Measurements from ENCODE around the gene NWD2.

- TF ChIP-seq CTCF (conservative IDR thresholded peaks at IDR 0.05 in 1 of 2, IDR thresholded peaks at IDR 0.05 in 1 of 2; ENCODE audit: extremely low read depth in 1 of 2, insufficient read depth in 1 of 2, low read depth in 1 of 2, low read length in 2 of 2) = no peak
- TF ChIP-seq EZH2 (IDR thresholded peaks at IDR 0.05; ENCODE audit: borderline replicate concordance, low read length) = no peak
Observed at GRCh38 chr4:37465845-37466244, 221.3 kb downstream of the NWD2 start.

Measured in mammary epithelial cell (primary cell).